Mononuclear cell (primary cell): ENCODE data around the gene FOS. TPM values are rescaled to one million over a fixed set of nuclear protein-coding genes. Genes with fewer than 3 reads are reported as not detected.

Experiments used
- H3K27me3 ChIP-seq: 2 replicates; pipeline ENCODE4 v1.6.0; 2011; ENCODE audit warnings: low read length, control low read depth; ENCODE audit not compliant: insufficient read depth
- H3K4me1 ChIP-seq: 2 replicates; pipeline ENCODE4 v1.5.1; 2011; ENCODE audit warnings: mild to moderate bottlenecking, low read length, control low read depth; ENCODE audit not compliant: insufficient read depth
- H3K4me3 ChIP-seq: 2 replicates; pipeline ENCODE4 v1.5.1; 2011; ENCODE audit warnings: mild to moderate bottlenecking, low read length, moderate library complexity
- H3K9me3 ChIP-seq: 2 replicates; pipeline ENCODE4 v1.5.1; 2011; ENCODE audit warnings: low read depth, mild to moderate bottlenecking, control low read depth, low read length
- total RNA-seq: library from RNA; depleted of rRNA; stranded (reverse); fragments of >200 nt; gene quantifications from one replicate; pipeline ENCODE4 v1.2.3, GENCODE V29; 2012

FOS gene
- total RNA-seq, 1 donor: 2,138 TPM

GRCh38 chr14:75261820-75262219 lies 16.8 kb upstream of the FOS start:
- H3K4me3 ChIP-seq: no peak overlapping the region
- H3K27me3 ChIP-seq: no peaks in the 10 kb centered on the region
- H3K4me1 ChIP-seq: peaks cover 28% of the 10 kb centered on the region
- no peaks in the 10 kb centered on the region for H3K9me3 ChIP-seq

- H3K9me3 ChIP-seq: no peaks in the 10 kb centered on the region
- H3K4me1 ChIP-seq: peaks cover 20% of the 10 kb centered on the region
- H3K4me3 ChIP-seq: no peak overlapping the region
- H3K27me3 ChIP-seq: no peaks in the 10 kb centered on the region
Observed at GRCh38 chr14:75262641-75263040, 16.0 kb upstream of the FOS start.

GRCh38 chr14:75264036-75264435 lies 14.6 kb upstream of the FOS start:
- Histone ChIP-seq H3K4me3 (no peak overlapping the region), H3K4me1 (peaks cover 20% of the 10 kb centered on the region), H3K27me3 (no peaks in the 10 kb centered on the region), H3K9me3 (no peaks in the 10 kb centered on the region)

- peaks cover 25% of the 10 kb centered on the region for H3K4me1 ChIP-seq
- no peaks in the 10 kb centered on the region for H3K9me3 ChIP-seq
- no peaks in the 10 kb centered on the region for H3K27me3 ChIP-seq
- no peak overlapping the region for H3K4me3 ChIP-seq
Observed at GRCh38 chr14:75267141-75267721, 11.4 kb upstream of the FOS start.

GRCh38 chr14:75268633-75269550 lies 9.7 kb upstream of the FOS start:
- Histone ChIP-seq H3K27me3 (no peaks in the 10 kb centered on the region), H3K9me3 (no peaks in the 10 kb centered on the region), H3K4me3 (no peak overlapping the region), H3K4me1 (peaks cover 42% of the 10 kb centered on the region)

- no peak overlapping the region for H3K4me3 ChIP-seq
- H3K27me3 ChIP-seq: no peaks in the 10 kb centered on the region
- no peaks in the 10 kb centered on the region for H3K9me3 ChIP-seq
- peaks cover 68% of the 10 kb centered on the region for H3K4me1 ChIP-seq
Observed at GRCh38 chr14:75271514-75271913, 7.1 kb upstream of the FOS start.

- Histone ChIP-seq H3K4me1 (peaks cover 78% of the 10 kb centered on the region), H3K9me3 (no peaks in the 10 kb centered on the region), H3K4me3 (no peak overlapping the region), H3K27me3 (no peaks in the 10 kb centered on the region)
Observed at GRCh38 chr14:75273272-75274049, 5.2 kb upstream of the FOS start.

GRCh38 chr14:75274050-75274898 lies 4.4 kb upstream of the FOS start:
- Histone ChIP-seq H3K4me3 (no peak overlapping the region), H3K9me3 (no peaks in the 10 kb centered on the region), H3K27me3 (no peaks in the 10 kb centered on the region), H3K4me1 (peaks cover 75% of the 10 kb centered on the region)

GRCh38 chr14:75274899-75275569 lies 3.6 kb upstream of the FOS start:
- Histone ChIP-seq H3K27me3 (no peaks in the 10 kb centered on the region), H3K9me3 (no peaks in the 10 kb centered on the region), H3K4me3 (no peak overlapping the region), H3K4me1 (peaks cover 76% of the 10 kb centered on the region)

- Histone ChIP-seq H3K4me1 (peaks cover 82% of the 10 kb centered on the region), H3K9me3 (no peaks in the 10 kb centered on the region), H3K4me3 (no peak overlapping the region), H3K27me3 (no peaks in the 10 kb centered on the region)
Observed at GRCh38 chr14:75275598-75275997, 3.0 kb upstream of the FOS start.

- H3K4me1 ChIP-seq: peaks cover 86% of the 10 kb centered on the region
- peak overlapping the region; percentile 69 for H3K4me3 ChIP-seq
- no peaks in the 10 kb centered on the region for H3K27me3 ChIP-seq
- H3K9me3 ChIP-seq: no peaks in the 10 kb centered on the region
Observed at GRCh38 chr14:75277008-75277814, 1.4 kb upstream of the FOS start.

GRCh38 chr14:75277815-75278421 lies 710 bp upstream of the FOS start:
- Histone ChIP-seq H3K9me3 (no peaks in the 10 kb centered on the region), H3K4me1 (peaks cover 79% of the 10 kb centered on the region), H3K27me3 (no peaks in the 10 kb centered on the region), H3K4me3 (peak overlapping the region; percentile 69)

- H3K9me3 ChIP-seq: no peaks in the 10 kb centered on the region
- no peaks in the 10 kb centered on the region for H3K27me3 ChIP-seq
- H3K4me3 ChIP-seq: peak overlapping the region; percentile 82
- peaks cover 75% of the 10 kb centered on the region for H3K4me1 ChIP-seq
Observed at GRCh38 chr14:75279153-75279762, 630 bp downstream of the FOS start.
